Body of pancreas (tissue), 4 donors: Measurements from ENCODE around the gene POLN.

Experiments
- POLR2A ChIP-seq, 3 donors: fragments of 450-650 bp; IDR thresholded peaks; one replicate each; pipeline ENCODE4 v1.6.1; 2016; ENCODE audit warnings: antibody characterized with exemption in 3 of 3, mild to moderate bottlenecking in 2 of 3
- TF ChIP-seq, protein P1 (sequence below), 7 experiments: fragments of 450-650 bp in 4 of 7; fragments of 200-600 bp in 3 of 7; sonication (generic) in 3 of 7; IDR thresholded peaks; one replicate each; pipeline ENCODE4 v1.5.1; 2016 to 2019; ENCODE audit warnings: antibody characterized with exemption in 7 of 7

DNA sequence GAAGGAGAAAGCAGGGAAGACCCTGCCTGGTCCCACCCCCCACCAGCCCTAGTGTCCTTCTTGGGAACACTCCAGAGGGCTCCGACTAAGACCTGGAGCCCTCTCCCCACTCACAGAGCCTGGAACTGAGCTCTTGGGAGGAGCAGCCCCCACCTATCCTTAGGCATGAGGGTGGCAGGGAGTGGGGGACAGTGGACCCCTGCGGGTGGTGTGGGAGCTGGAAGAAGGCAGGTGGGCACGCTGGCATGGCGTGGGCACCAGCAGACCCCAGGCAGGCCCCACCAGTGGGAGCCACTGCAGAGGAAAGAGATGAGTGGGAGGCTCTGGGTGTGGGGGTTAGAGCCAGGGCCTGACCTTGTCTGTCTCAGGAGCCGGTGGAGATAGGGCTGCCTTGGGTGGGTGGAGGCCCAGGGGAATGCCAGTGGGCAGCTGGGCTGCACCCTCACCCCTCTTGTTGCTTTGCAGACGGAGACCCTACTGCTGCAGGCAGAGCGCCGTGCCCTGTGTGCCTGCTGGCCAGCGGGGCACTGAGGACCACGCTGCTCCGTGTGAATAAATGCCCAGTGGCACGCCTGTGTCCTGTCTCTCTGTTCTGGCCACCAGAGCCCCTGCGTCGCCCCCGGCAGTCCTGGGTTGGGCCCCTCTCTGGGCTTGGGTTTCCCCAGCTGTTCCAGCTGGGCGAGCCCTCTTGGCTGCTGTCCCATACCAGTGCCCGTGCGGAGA, 198.4 kb downstream of the POLN start:
- TF ChIP-seq, protein P1, sequence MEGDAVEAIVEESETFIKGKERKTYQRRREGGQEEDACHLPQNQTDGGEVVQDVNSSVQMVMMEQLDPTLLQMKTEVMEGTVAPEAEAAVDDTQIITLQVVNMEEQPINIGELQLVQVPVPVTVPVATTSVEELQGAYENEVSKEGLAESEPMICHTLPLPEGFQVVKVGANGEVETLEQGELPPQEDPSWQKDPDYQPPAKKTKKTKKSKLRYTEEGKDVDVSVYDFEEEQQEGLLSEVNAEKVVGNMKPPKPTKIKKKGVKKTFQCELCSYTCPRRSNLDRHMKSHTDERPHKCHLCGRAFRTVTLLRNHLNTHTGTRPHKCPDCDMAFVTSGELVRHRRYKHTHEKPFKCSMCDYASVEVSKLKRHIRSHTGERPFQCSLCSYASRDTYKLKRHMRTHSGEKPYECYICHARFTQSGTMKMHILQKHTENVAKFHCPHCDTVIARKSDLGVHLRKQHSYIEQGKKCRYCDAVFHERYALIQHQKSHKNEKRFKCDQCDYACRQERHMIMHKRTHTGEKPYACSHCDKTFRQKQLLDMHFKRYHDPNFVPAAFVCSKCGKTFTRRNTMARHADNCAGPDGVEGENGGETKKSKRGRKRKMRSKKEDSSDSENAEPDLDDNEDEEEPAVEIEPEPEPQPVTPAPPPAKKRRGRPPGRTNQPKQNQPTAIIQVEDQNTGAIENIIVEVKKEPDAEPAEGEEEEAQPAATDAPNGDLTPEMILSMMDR (IDR thresholded peaks at IDR 0.05) = no peak
- no peak for TF ChIP-seq POLR2A (IDR thresholded peaks at IDR 0.05)
